Activated CD4-positive, alpha-beta T cell treated with anti-CD3 and anti-CD28 coated beads, Interleukin-2, amount 50 U/mL, for 4 hours (primary cell): Measurements from ENCODE around the gene SHROOM3.
"Not testable (repeated sequence)": the region's sequence is repeated elsewhere in the genome, so short reads cannot be mapped to it uniquely, and the experiment has no call there.

Source experiments
- DNase-seq, 2 experiments: peaks; one replicate each; pipeline ENCODE4 v3.0.0-alpha.2; 2020

The SHROOM3 gene

DNA sequence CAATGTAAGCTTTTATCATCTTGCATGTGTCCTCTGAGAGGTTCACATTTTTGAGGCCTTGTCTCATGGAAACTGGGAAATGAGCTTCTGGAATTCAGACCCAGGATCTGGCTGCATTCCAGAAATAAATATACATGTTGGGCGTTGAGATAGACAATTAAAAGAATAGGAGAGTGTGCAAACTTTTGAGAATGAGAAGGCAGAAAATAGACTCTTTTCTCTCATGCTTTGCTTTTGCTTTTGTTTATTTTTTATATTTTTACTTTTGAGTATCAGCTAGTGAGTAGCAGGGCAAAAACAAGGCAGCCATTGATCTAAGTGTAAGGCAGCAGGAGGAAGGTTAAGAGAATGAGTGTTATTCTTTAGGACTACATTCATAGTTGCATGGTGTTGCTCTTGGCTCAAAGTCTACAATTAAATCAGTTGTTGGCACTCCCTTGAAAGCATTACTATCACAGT is 12.4 kb downstream of the SHROOM3 start:
- no peak for DNase-seq

DNA sequence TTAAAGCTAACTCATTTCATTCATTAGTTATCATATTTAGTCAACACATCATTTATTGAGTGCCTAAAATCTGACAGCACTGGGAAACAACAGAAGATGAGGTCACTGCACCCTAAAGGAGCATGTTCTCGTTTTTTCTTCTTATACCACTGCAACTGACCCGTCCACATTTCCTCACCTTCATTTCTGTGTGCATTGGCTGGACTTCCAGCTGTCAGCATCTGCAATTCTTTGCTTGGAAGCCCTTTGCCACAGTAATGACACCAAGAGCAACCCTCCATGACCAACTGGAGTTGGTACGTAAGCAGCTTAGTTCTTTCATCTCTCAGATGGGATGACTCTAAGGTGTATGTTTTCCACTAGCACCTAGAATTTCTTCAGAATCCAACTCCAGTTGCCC is 13.2 kb downstream of the SHROOM3 start:
- DNase-seq: no peak

DNA sequence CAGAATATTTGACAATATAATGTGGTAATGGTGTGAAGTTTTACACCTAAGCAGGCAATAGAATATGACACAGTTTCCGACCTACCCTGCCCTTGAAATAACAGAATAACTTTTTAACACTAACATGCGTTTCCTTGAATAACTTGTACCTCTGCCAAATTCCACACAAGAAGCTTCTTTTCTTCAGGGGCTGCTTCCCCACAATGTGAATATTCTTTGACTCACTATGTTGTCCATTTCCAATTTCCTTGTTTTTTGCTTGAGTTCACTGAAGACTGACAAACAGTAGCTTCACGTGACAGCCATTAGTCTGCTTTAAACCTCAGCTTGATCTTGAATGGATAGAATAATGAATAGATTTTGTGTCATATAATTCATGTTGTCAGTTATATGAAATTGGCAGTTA is 14.3 kb downstream of the SHROOM3 start:
- DNase-seq: no peak

DNA sequence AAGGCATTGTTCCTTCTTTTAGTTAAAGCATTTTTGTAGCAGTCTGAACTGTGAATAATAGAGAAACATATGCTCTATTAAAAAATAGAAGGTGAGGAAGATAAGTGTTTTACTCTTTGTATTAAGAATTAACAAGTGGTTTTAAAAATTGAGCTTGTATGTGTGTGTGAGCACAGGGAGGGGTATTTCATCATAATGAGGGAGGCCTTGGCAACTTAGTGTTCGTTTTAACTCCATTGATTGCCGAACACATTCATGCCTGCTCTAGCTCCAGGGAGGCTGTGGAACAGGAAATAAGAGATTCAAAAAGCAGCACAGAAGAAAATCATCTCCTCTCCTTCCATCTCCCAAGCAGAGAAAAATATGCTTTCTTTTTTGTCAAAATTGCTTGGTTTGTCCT is 14.8 kb downstream of the SHROOM3 start:
- no peak for DNase-seq

DNA sequence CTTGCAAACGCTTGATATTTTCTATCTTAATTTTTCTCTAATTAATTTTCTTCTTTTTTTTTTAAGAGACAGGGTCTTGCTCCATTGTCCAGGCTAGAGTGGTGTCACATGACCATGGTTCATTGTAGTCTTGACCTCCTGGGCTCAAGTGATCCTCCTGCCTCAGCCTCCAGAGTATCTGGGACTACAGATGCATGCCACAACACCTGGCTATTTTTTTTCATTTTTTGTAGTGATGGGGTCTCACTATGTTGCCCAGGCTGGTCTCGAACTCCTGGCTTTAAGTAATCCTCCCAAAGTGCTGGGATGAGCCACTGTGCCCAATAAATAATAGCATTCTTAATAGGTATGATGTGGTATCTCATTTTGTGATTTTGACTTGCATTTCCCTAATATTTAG is 18.2 kb downstream of the SHROOM3 start:
- DNase-seq: no peak

DNA sequence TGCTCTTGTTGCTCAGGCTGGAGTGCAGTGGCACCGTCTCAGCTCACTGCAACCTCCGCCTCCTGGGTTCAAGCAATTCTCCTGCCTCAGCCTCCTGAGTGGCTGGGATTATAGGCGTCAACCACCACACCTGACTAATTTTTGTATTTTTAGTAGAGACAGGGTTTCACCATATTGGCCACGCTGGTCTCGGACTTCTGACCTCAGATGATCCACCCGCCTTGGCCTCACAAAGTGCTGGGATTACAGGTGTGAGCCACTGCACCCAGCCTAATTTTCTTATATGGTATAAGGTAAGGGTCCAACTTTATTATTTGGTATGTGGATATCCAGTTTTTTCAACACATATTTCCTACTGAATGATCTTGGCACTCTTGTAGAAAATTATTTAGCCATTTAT is 19.0 kb downstream of the SHROOM3 start:
- DNase-seq: not testable (repeated sequence)

DNA sequence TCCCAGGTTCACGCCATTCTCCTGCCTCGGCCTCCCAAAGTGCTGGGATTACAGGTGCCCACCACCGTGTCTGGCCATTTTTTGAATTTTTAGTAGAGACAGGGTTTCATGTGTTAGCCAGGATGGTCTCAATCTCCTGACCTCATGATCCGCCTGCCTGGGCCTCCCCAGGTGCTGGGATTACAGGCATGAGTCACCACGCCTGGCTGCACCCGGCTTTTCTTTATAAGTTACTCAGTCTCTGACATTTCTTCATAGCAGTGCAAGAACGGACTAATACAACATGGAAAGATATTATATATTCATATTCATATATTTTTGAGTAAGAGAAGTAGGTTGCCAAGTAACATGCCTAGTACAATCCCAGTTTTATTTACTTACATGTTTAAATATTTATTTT is 22.9 kb downstream of the SHROOM3 start:
- DNase-seq: no peak

DNA sequence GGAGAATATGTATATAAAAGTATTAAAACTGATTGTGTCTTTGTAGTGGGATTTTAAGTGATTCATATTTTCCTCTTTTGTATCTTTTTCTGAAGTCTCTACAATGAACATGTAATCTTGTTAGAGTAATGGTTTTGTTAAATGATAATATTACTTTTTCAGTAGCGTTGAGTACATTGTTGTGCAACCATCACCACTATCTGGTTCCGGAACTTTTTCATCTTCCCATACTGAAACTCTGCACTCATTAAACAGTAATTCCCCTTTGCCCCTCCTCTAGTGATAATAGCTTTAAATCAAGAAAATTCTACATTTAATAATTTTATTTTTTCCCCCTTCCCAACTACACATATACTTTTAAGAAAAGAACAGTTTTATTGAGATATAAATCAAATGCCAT is 23.3 kb downstream of the SHROOM3 start:
- no peak for DNase-seq

DNA sequence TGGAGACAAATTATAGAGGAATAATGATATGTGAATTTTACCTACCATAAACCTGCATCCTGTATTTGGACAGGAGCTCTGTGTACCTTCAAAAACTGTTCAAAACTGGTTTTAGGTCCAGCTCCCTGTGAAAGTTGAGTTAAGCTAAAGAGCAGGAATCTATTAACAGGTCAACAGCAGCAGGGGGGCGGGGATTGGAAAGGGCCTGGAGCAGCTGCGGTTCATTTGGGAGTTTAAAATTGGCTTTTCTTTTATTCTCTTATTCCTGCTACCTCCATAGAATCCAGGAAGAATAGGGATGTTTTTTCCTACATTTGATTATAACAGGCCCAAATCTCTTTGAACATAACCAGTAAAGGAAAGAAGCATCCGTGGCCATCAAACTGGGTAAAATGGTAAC is 23.8 kb downstream of the SHROOM3 start:
- DNase-seq: no peak

DNA sequence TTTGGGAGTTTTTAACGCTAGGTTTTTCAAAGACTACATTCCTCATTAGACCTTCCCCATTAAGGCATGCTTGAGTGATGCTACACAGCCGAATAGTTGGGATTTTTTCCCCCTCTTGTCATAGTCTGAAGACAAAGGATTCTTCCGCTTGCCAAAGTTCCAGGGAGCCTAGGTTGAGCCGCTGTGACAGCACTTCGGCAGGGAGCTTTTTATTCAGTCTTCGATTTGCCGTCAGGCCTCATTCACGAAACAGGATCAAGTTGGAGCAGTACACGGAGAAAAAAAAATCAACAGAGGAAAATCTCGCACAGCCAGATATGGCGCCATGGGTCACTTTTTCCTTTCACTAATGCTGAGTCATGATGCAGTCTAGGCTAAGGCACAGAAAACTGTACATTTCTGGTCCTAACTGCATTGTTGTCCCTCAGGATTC is 24.3 kb downstream of the SHROOM3 start:
- DNase-seq: no peak

DNA sequence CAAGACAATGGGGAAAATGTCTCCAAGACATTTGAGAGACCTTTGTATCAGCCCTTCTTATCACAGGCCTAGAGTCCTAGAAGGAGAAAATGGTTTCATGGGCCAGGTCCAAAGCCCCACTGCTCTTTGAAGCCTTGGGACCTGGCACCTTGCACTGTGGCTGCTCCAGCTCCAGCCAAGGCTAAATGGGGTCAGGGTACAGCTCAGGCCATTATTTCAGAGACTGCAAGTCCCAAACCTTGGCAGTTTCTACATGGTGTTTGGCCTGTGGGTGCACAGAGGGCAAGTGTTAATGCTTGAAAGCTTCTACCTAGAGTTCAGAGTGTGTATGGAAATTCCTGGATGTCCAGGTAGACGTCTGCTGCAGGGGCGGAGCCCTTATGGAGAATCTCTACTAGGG is 28.5 kb downstream of the SHROOM3 start:
- no peak for DNase-seq

DNA sequence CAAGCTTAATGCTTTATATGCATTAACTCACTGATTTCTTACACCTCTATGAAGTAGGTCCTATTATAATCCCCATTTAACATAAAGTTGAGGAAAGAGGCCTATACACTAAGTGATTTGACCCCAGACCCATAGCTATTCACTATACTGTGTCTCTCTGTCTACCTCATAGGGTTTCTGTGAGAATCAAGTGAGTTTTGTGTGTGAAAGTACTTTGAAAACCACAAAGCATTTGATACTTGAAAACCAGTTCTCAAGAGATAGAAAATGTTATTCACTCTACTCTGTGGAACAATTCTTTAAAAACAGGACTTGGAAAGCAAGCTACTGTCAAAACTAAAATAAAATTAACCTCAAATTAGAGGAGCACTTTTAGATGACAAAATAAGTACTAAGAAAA is 35.0 kb downstream of the SHROOM3 start:
- no peak for DNase-seq

DNA sequence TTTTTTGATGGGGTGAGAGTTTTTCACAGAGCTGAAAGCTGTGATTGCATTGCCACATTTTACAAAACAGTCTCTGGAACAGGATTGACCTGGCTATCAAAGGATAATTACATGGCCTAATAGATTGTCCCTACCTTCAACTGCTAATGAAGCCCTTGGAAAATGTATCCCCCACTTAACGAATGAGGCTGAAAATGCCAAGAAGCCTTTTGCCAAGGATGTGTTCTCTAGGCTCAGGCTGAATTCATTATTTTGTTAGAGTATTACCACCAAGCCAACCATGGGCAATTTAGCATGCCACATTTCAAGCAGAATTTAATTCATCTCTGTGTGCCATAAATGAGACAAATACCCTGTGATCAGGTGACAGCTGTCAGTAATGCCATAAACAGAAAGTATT is 35.5 kb downstream of the SHROOM3 start:
- DNase-seq: no peak

DNA sequence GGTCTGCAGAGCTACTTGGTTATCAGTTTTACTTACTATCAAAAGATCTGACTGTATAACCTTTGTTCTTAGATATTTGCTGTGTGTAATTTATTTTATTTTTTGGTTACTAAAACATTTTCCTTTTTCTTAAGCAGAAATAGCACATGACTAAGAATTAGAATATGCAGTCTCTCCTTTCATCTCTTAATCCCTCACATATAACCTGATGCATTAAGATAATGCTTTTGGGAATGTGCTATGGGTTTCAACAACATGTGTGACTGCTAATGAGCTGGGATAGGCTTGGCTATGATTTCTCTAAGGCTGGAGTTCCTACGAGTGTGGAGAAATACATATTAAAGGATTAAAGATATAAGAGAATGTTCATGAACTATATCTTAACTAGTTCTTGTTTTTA is 41.5 kb downstream of the SHROOM3 start:
- no peak for DNase-seq

DNA sequence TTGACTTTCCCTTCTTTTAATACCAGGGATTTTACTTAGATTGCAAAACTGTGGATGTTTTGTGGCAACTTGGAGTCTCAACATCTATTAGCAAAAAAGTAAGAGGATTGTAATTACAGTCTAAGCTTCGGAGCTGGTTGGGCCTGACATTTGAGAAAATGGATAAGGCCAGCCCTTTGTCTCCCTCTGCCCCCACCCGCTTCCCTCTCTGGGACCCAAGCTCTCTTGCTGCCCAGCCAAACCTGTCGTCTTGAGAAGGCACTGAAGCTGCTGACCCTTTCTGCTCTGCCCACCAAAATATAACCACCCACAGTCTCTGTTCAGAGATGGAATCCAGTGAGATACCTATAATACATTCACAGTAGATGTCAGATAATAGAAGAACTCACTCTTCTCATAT is 49.6 kb downstream of the SHROOM3 start:
- DNase-seq: no peak

DNA sequence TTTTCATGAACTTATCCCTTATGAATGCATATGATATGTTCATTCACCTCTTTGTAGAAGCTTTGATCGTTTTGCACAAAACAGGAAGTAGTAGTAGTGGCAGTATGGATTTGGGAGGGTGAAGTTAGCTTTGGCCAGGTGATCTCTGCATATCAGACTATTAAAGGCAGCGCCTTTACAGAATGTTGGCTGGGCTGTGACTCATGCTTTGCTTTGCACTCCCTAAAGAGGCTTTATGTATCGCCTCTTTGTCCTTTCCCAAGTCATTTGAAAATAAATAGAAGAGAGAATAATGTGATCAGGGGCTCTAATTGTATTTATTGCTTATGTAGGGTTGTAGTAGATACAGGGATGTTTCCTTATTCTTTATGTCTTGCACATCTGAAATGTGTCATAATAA is 50.4 kb downstream of the SHROOM3 start:
- DNase-seq: no peak

DNA sequence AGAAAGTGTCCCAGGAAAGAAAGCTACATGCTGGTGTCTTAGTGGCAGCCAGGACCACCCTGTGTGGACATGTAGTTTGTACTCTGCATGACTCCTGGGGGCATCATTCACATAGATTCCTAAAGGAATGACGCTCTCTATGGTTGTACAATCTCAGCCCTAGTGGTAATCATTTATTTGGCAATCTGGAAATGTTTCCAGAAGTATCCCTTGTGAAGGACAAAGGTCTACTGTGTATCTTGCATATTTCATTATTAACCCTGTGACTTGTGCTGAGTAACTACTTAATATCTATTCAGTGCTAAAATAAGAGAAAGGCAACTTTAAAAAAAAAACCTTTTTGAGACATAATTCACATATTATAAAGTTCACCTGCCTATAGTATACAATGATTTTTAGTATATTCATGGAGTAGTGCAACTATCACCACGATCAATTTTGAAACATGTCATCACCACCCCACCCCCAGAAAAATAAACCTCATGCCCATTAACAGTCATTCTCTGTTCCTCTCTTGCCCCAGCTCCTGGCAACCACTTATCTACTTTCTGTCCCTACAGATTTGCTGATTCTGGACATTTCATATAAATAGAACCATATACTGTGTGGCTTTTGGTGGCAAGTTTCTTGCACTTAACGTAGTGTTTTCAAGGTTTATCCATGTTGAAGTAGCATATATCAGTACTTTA is 51.7 kb downstream of the SHROOM3 start:
- DNase-seq: no peak

DNA sequence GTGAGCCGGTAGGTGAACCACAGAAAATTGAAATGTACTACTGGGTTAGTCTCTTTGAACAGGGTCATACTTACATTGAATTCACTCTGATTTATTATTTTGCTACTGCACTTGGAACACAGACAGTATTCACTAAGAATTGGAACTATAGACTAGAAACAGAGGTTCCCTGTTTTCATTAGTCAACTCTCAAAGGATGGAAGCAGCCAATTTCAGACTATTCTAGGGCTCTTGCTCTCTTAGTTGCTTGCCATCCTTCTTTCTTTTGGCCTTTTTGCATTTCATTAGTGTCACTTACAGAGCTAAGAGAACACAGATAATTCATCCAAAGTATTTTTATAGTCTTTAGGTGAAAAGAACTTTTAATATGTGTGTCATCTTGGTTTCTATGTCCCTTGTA is 52.6 kb downstream of the SHROOM3 start:
- no peak for DNase-seq

DNA sequence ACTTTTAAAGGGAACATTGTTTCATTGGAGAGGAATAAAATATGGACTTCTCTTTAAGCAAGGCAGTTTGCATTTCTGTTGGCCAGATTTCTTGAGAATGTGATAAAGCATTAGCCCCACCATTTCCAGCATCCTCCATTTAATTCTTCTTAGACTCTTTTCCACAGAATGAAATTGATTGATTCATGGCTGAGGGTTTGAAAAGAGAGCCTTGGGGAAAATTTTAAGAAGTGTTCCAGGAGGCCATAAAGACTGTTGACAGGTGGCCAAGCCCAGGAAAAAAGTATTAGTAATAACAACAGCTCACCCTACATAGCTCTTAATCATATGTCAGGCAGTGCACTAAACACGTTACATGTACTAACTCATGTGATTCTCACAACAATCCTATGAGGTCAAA is 53.4 kb downstream of the SHROOM3 start:
- DNase-seq: no peak

DNA sequence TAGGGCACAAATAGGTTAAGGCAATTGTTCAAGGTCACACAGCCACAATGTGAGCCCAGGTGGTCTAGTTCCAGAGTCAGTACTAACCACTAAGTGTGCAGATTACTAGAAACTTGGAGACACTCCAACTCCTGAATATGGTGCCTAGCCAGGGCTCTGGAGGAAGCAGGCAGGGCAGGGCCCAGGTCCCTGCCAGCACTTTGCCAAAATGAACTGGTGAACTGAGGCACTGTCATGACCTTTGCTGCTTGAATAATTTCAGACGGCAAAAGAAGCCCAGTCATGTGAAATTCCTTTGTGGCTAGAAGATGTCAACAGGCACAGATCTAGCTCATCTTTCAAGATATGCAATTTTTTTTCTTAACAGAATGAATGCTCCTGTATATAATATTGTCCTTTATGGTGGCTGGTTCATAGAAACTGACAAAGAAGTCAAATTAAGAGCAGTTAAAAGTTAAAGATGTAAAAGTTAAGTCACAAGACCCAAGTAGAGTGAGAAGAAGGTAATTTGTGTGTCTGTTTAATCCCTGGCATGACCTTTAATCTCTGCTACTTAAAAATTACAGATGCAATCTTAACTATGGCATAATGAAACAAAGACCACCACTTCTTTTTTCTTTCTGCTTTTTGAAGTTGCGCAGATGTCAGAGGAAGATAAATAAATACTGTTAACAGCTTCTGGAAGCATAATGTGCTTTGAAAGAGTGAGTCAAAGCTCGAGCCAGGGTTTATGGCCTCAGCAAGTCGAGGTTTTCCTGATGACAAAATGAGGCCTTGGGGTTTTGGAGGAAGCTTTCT is 54.1 kb downstream of the SHROOM3 start:
- no peak for DNase-seq

DNA sequence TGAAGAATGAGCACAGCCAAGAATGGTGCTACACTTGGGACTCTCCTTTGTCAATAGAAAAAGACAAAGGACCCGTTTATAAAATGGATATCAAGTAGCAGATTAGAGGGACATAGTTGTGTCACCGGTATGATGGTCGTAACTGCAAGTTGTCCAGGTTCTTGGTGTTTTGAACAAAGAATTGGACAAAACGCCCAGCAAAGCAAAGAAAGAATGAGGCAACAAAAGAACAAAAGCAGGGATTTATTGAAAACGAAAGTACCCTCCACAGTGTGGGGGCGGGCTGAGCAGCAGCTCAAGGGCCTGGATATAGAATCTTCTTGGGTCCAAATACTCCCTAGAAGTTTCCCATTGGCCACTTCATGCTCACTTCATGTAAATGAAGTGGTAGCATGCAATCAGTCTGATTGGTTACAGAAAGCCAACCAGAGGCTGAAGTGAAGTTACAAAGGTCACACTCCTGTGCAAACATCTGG is 54.7 kb downstream of the SHROOM3 start:
- DNase-seq: no peak

DNA sequence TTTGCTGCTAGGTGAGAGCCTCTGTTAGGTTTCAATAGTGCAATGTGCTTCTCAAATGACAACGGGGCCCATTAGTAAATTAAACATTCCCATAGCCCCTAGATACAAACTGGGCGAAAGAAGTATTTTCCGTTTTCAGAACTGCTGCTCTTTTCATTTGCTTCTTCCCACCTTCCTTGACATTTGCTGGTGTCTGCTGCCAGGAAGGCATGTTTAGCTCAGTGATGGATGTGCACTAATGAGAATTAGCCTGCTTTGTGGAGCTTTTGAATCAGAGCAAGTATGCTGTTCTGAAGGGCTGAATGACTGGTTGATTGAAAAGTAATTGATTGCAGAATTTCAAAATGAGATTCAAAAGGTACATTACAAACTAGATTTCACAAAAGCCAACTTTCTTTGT is 57.0 kb downstream of the SHROOM3 start:
- DNase-seq: no peak

DNA sequence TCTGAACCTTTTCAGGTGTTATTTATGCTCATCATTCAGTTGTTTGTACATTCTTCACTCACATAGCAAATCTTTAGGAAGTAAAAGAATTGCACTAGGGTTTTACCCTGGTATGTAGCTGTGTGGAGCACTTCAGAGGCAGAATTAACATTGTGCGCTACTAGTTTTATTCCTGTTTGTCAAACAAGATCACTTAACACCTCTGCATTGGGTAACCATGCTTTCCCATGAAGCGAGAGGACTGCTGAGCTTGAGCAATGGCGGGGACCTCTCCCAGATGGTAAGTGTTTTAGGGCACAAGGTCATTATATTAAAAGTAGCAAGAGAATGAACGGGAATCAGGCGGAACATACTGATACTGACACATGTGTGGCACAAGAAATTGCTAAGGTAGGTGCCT is 59.2 kb downstream of the SHROOM3 start:
- no peak for DNase-seq

DNA sequence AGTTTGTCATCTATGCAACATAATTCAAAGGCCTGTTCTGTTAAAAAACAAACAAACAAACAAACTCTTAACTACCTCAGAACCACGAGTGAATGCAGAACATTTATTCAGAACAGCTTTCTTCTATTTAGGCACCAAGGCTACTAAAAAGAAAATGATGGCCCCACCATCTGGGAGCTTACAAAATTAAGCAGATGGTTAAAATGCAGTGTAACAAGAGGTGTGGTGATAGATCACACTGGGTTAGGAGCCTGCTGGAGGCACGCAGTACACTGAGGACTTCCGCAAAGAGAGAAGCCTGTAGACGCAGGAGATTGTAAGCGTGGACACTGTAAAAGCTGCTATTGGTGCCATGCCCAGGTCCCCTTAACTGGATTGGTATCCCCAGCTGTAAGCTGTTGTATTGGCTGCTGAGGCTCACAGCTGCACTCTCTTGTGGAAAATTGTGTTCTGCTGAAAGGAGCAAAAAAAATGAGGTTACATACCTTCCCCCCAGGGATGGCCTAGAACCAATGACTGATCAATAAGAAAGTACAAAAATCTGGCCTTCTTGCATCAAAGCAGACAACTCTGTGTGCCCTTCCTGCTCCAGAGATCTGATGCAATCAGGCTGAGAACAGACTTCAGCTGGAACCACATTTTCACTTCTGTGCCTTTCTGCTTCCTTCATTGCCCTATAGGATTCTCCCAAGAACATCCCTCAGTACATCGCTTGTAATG is 60.0 kb downstream of the SHROOM3 start:
- no peak for DNase-seq
